H1 (cell line): ENCODE data around the gene TSPAN32. TPM values are rescaled to one million over a fixed set of nuclear protein-coding genes. Genes with fewer than 3 reads are reported as not detected.

Experiments used
- CTCF ChIA-PET: fragments of 300-600 bp; sonication (Branson Sonifier 250); formaldehyde crosslinking; loops from one replicate; lab custom pipeline; 2021; ENCODE audit not compliant: partially characterized antibody; lab: Charles Lee
- POLR2A ChIA-PET: fragments of 300-600 bp; sonication (Branson Sonifier 250); formaldehyde crosslinking; loops from one replicate; lab custom pipeline; 2021; ENCODE audit warnings: inconsistent platforms; ENCODE audit not compliant: partially characterized antibody; lab: Charles Lee
- DNase-seq, 2 experiments: peaks; one replicate each; pipeline versions ENCODE4 v3.0.0 to v3.0.0-alpha.2; 2010 to 2022; ENCODE audit warnings: low spot score in 2 of 2, low read depth in 1 of 2, mixed read lengths in 1 of 2
- FAIRE-seq: peaks from 2 replicates; lab custom pipeline; 2011; peaks lifted over from hg19 to GRCh38; lab: Jason Lieb, UNC
- H2AFZ ChIP-seq: 2 replicates; pipeline ENCODE4 v1.8.1; 2012; ENCODE audit warnings: low read length, inconsistent platforms
- H2AK5ac ChIP-seq: 2 replicates; pipeline ENCODE4 v1.6.1; 2013; ENCODE audit warnings: low read depth, low read length
- H2BK120ac ChIP-seq: replicated peaks from 2 replicates; pipeline ENCODE3; 2013; ENCODE audit warnings: low read depth, low read length, inconsistent platforms
- H2BK12ac ChIP-seq: 2 replicates; pipeline ENCODE4 v1.6.1; 2013; ENCODE audit warnings: low read depth, low read length
- H2BK15ac ChIP-seq: 2 replicates; pipeline ENCODE4 v1.6.1; 2013; ENCODE audit warnings: low read length
- H2BK20ac ChIP-seq: 2 replicates; pipeline ENCODE4 v1.6.1; 2013; ENCODE audit warnings: low read length
- H2BK5ac ChIP-seq: 2 replicates; pipeline ENCODE4 v1.6.1; 2013; ENCODE audit warnings: low read depth, low read length
- H3K14ac ChIP-seq: 2 replicates; pipeline ENCODE4 v1.6.1; 2013; ENCODE audit warnings: inconsistent platforms; ENCODE audit not compliant: insufficient read length
- H3K18ac ChIP-seq: 2 replicates; pipeline ENCODE4 v1.6.1; 2013; ENCODE audit warnings: low read length; ENCODE audit errors: extremely low read depth
- H3K23ac ChIP-seq: 2 replicates; pipeline ENCODE4 v1.6.1; 2013; ENCODE audit warnings: inconsistent platforms; ENCODE audit not compliant: insufficient read length
- H3K23me2 ChIP-seq: 2 replicates; pipeline ENCODE4 v1.6.1; 2013; ENCODE audit warnings: low read depth, low read length
- H3K27ac ChIP-seq: 2 replicates; pipeline ENCODE4 v1.6.1; 2011; ENCODE audit warnings: low read depth, low read length, inconsistent platforms
- H3K27me3 ChIP-seq, 4 experiments: replicated peaks in 1 of 4; 1 replicate in 1 of 4; 2 replicates in 3 of 4; pipeline versions ENCODE4 v1.6.1 to v1.8.1; 2011 to 2013; ENCODE audit warnings: low read length in 3 of 4, mild to moderate bottlenecking in 3 of 4, inconsistent platforms in 2 of 4, mixed read lengths in 2 of 4, moderate library complexity in 1 of 4; ENCODE audit not compliant: control insufficient read depth in 3 of 4, insufficient read depth in 3 of 4; ENCODE audit errors: extremely low read depth in 1 of 4
- H3K36me3 ChIP-seq, 4 experiments: 2 replicates each; pipeline versions ENCODE4 v1.6.1 to v1.8.1; 2011 to 2013; ENCODE audit warnings: mild to moderate bottlenecking in 4 of 4, low read length in 3 of 4, moderate library complexity in 2 of 4, control low read depth in 1 of 4, inconsistent platforms in 1 of 4; ENCODE audit not compliant: insufficient read depth in 4 of 4, control insufficient read depth in 2 of 4
- H3K4ac ChIP-seq: replicated peaks from 2 replicates; pipeline ENCODE3; 2013; ENCODE audit warnings: low read length, low read depth, mixed read lengths, inconsistent platforms; ENCODE audit not compliant: insufficient read length
- H3K4me1 ChIP-seq, 4 experiments: replicated peaks in 1 of 4; 1 replicate in 1 of 4; 2 replicates in 3 of 4; pipeline versions ENCODE4 v1.6.1 to v1.8.1; 2011 to 2013; ENCODE audit warnings: low read length in 3 of 4, inconsistent platforms in 2 of 4, mixed read lengths in 1 of 4; ENCODE audit not compliant: insufficient read depth in 4 of 4, control insufficient read depth in 3 of 4
- H3K4me2 ChIP-seq, 2 experiments: 2 replicates each; pipeline versions ENCODE4 v1.6.1 to v1.8.1; 2011 to 2013; ENCODE audit warnings: low read depth in 2 of 2, low read length in 2 of 2, control low read depth in 1 of 2, inconsistent platforms in 1 of 2, mild to moderate bottlenecking in 1 of 2; ENCODE audit not compliant: insufficient read depth in 1 of 2
- H3K4me3 ChIP-seq, 4 experiments: fragments of 200-600, 300-600 bp in 1 of 4; sonication (generic), shearing (Covaris generic), sonication (Bioruptor Twin) in 1 of 4; 2 replicates each; pipeline versions ENCODE4 v1.5.1 to v1.8.1; 2011 to 2016; ENCODE audit warnings: low read length in 4 of 4, low read depth in 3 of 4, control low read depth in 2 of 4, inconsistent platforms in 2 of 4, mild to moderate bottlenecking in 2 of 4, mixed read lengths in 1 of 4, moderate library complexity in 1 of 4; ENCODE audit not compliant: insufficient read depth in 2 of 4; ENCODE audit errors: extremely low read depth in 1 of 4
- H3K56ac ChIP-seq: replicated peaks from 2 replicates; pipeline ENCODE3; 2013; ENCODE audit warnings: low read depth, mild to moderate bottlenecking, mixed read lengths, low read length, inconsistent platforms; ENCODE audit not compliant: insufficient read length
- H3K79me1 ChIP-seq: 2 replicates; pipeline ENCODE4 v1.6.1; 2013; ENCODE audit warnings: low read depth, low read length, control low read depth
- H3K79me2 ChIP-seq, 2 experiments: 2 replicates each; pipeline versions ENCODE4 v1.6.1 to v1.8.1; 2012 to 2013; ENCODE audit warnings: low read length in 2 of 2, mild to moderate bottlenecking in 2 of 2, inconsistent platforms in 1 of 2; ENCODE audit not compliant: insufficient read depth in 2 of 2, control insufficient read depth in 1 of 2
- H3K9ac ChIP-seq, 4 experiments: replicated peaks in 1 of 4; 1 replicate in 1 of 4; 2 replicates in 3 of 4; pipeline versions ENCODE4 v1.6.1 to v1.8.1; 2011 to 2013; ENCODE audit warnings: low read depth in 3 of 4, low read length in 3 of 4, control low read depth in 2 of 4, mild to moderate bottlenecking in 2 of 4, moderate library complexity in 2 of 4, inconsistent platforms in 1 of 4; ENCODE audit errors: extremely low read depth in 1 of 4
- H3K9me3 ChIP-seq, 2 experiments: 2 replicates each; pipeline versions ENCODE4 v1.6.1 to v1.8.1; 2012 to 2013; ENCODE audit warnings: mild to moderate bottlenecking in 2 of 2, moderate library complexity in 2 of 2, control low read depth in 1 of 2, inconsistent platforms in 1 of 2, low read depth in 1 of 2, low read length in 1 of 2, mixed read lengths in 1 of 2; ENCODE audit not compliant: insufficient read depth in 2 of 2
- H4K20me1 ChIP-seq, 2 experiments: replicated peaks in 1 of 2; 2 replicates each; pipeline versions ENCODE3 to v1.8.1; 2011 to 2013; ENCODE audit warnings: inconsistent platforms in 2 of 2, low read length in 2 of 2, mild to moderate bottlenecking in 1 of 2; ENCODE audit not compliant: insufficient read depth in 2 of 2, control insufficient read depth in 1 of 2
- H4K5ac ChIP-seq: 2 replicates; pipeline ENCODE4 v1.6.1; 2013; ENCODE audit warnings: low read length, low read depth, mixed read lengths, inconsistent platforms; ENCODE audit not compliant: insufficient read length
- H4K8ac ChIP-seq: 2 replicates; pipeline ENCODE4 v1.8.0; 2013; ENCODE audit warnings: mild to moderate bottlenecking, moderate library complexity, low read length, inconsistent platforms; ENCODE audit not compliant: insufficient read depth; ENCODE audit errors: extremely low read depth
- H4K91ac ChIP-seq: replicated peaks from 2 replicates; pipeline ENCODE3; 2013; ENCODE audit warnings: low read length, mixed read lengths, inconsistent platforms; ENCODE audit not compliant: insufficient read length
- CHD1 ChIP-seq: IDR thresholded peaks from 2 replicates; pipeline ENCODE4 v1.6.1; 2012; ENCODE audit warnings: low read depth, low read length, improper control_type of control experiment
- E2F6 ChIP-seq: IDR thresholded peaks from 2 replicates; pipeline ENCODE4 v1.6.1; 2012; ENCODE audit warnings: inconsistent platforms
- HDAC6 ChIP-seq: IDR thresholded peaks from one replicate; pipeline ENCODE4 v1.7.1; 2012; ENCODE audit warnings: low read depth, mild to moderate bottlenecking, inconsistent platforms, low read length, moderate library complexity
- RFX5 ChIP-seq: IDR thresholded peaks from 2 replicates; pipeline ENCODE4 v1.6.1; 2011; ENCODE audit warnings: low read depth, low read length, improper control_type of control experiment, borderline replicate concordance
- SIX5 ChIP-seq: IDR thresholded peaks from 2 replicates; pipeline ENCODE4 v1.6.1; 2011; ENCODE audit warnings: mild to moderate bottlenecking, low read depth, low read length
- USF2 ChIP-seq: IDR thresholded peaks from 2 replicates; pipeline ENCODE4 v1.6.1; 2011; ENCODE audit warnings: low read length, improper control_type of control experiment
- WGBS, 2 experiments: shearing (Covaris generic) in 1 of 2; methylation state at CpG; one replicate each; pipeline versions ENCODE4 v1.1.6 to v1.1.7; 2013 to 2015; ENCODE audit warnings: low lambda C conversion rate in 2 of 2, mixed read lengths in 2 of 2, inconsistent platforms in 1 of 2, low coverage in 1 of 2, missing lambda C conversion rate in 1 of 2; ENCODE audit not compliant: insufficient replicate concordance in 2 of 2, insufficient coverage in 1 of 2, insufficient read length in 1 of 2; ENCODE audit errors: extremely low coverage in 1 of 2, missing lambda C conversion rate in 1 of 2; 5-methylcytosine and 5-hydroxymethylcytosine counted together
- polyA plus RNA-seq, 7 experiments: library from polyadenylated mRNA; depleted of rRNA in 3 of 7; stranded (reverse) in 5 of 7; unstranded in 2 of 7; fragments of >200 nt in 5 of 7; fragments of 200-250 nt in 2 of 7; gene quantifications; 1 replicate in 5 of 7; 2 replicates in 1 of 7; 4 replicates in 1 of 7; pipeline versions ENCODE4 v1.2.1 to v1.2.3, GENCODE V29; 2011 to 2013; ENCODE audit warnings: missing spikeins in 2 of 7, mixed read lengths in 2 of 7
- total RNA-seq: library from RNA; stranded (reverse); fragmentation: NEBNext Ultra II Directional; extraction: Animal tissue kit (Norgen Biotek cat#: 25700); gene quantifications from 2 replicates; pipeline ENCODE4 v1.2.1, GENCODE V29; 2021

TSPAN32 gene
- total and polyA plus RNA-seq, 2 of the 8 experiments (the other 6 are each of a cell fraction or from before 2014, with no cell fraction given) = not detected

- Histone ChIP-seq H3K18ac (no peak overlapping the region), H3K23ac (no peak overlapping the region), H4K8ac (no peak overlapping the region), H2AFZ (no peak overlapping the region), H3K9me3 (peaks cover 14 to 42% of the 10 kb centered on the region in 2 experiments; a peak in 3 of 4 replicates), H3K14ac (no peak overlapping the region), H3K4me1 (no peaks in the 10 kb centered on the region), H2BK5ac (no peak overlapping the region), H3K9ac (no peak overlapping the region), H4K20me1 (no peaks in the 10 kb centered on the region), H3K27ac (no peak overlapping the region), H4K91ac (no peak overlapping the region), H3K4ac (no peak overlapping the region), H3K23me2 (no peaks in the 10 kb centered on the region), H4K5ac (no peak overlapping the region), H2AK5ac (no peak overlapping the region), H3K56ac (no peak overlapping the region), H3K79me2 (no peaks in the 10 kb centered on the region), H3K4me2 (no peak overlapping the region), H2BK15ac (no peak overlapping the region), H2BK120ac (no peak overlapping the region), H2BK12ac (no peak overlapping the region), H3K79me1 (no peaks in the 10 kb centered on the region; the same call in 1 of the 2 replicates), H3K27me3 (no peaks in the 10 kb centered on the region), H2BK20ac (no peak overlapping the region), H3K36me3 (no peaks in the 10 kb centered on the region), H3K4me3 (no peak overlapping the region)
- FAIRE-seq (no peak), DNase-seq (no peak)
- POLR2A ChIA-PET = interaction anchor here (1.4 kb wide), 1 partner anchor 28 kb away, joined by 4 read pairs; the partner anchor contains the start of gene CD81
- 88% methylated on average over 1 of the region's 1 CpG; no CpG with 5 or more reads in 1 of the 2 experiments for WGBS, 2 experiments
- CTCF ChIA-PET = interaction anchor here (0.9 to 1.6 kb wide), 3 partner anchors 13 to 71 kb away, joined by 3 to 5 read pairs (median 4); no protein-coding TSS in a partner anchor
- TF ChIP-seq SIX5 (no peak), CHD1 (no peak), USF2 (no peak), HDAC6 (no peak), E2F6 (no peak), RFX5 (no peak)
Observed at GRCh38 chr11:2348986-2349385, 47.2 kb downstream of the TSPAN32 start.
